Activated CD8-positive, alpha-beta memory T cell treated with anti-CD3 and anti-CD28 coated beads, Interleukin-2, amount 50 U/mL, for 1 hour (primary cell): ENCODE measurements around the gene MT1H.
"Not testable (repeated sequence)": the region's sequence is repeated elsewhere in the genome, so short reads cannot be mapped to it uniquely, and the experiment has no call there.

Source experiments
- DNase-seq: peaks from one replicate; pipeline ENCODE4 v3.0.0-alpha.2; 2020; ENCODE audit errors: extremely low read depth

MT1H gene

DNA sequence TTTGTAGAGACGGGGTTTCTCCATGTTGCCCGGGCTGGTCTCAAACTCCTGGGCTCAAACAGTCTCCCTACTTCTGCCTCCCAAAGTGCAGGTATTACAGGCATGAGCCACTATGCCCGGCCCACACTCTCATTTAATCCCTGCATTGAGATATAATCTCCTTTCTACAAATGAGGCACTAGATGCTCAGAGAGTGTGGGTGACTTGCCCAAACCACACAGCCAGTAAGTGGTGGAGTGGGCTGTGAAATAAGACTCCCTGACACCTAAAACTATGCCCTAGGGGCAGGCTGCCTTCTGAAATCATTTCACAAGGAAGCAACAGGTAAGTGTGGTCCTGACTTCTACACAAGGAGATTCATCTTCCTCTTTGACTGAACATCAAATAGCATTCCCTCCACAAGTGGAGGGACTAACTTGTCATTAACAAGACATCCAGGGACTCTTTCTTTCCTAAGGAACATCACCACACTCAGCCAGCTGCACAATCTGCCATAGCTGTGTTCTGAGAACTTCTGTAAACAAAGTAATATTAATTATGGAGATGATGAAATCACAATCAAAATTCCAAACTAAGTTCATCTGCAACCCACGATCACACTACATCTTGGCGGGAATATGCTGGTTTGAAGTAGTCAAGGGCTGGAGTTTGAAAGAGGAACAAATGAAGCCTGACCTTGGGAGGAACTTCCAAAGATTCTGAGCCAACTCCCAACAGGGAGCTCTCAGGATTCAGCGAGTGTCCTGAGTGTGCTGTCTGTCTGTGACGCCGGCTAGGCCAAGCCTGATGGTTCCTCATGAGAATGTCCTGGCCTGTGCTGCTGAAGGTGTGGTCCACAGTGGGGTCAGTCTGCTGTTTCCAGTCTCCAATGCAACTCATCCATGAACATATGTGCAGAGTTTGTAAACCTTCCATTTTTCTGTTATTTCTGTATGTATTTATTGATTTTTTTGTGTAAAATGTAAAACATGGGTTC is 4.0 kb upstream of the MT1H start:
- DNase-seq: not testable (repeated sequence)

GRCh38 chr16:56667581-56668571 is 1.7 kb upstream of the MT1H start, which contains the start of gene MT1G:
Gene MT1G (minus strand): TSS chr16:56668065. CDS start chr16:56667993, 72 bp downstream.
- DNase-seq: no peak

- no peak for DNase-seq
Observed at GRCh38 chr16:56669840-56670619, 416 bp downstream of the MT1H start.

DNA sequence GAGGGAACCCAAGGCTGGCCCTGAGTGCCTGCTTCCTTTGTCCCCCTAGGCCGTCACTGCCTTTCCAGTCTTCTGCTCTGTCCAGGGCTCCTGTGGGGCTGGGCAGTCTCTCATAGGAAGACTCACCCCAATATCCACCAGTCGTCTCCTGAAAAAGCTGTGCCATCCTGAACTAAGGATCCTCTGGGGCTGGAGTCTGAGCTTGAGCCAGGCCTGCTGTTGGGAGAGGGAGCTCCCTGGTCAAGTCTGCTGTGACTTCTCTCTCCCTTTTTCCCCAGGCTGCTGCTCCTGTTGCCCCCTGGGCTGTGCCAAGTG is 963 bp downstream of the MT1H start:
- no peak for DNase-seq

DNA sequence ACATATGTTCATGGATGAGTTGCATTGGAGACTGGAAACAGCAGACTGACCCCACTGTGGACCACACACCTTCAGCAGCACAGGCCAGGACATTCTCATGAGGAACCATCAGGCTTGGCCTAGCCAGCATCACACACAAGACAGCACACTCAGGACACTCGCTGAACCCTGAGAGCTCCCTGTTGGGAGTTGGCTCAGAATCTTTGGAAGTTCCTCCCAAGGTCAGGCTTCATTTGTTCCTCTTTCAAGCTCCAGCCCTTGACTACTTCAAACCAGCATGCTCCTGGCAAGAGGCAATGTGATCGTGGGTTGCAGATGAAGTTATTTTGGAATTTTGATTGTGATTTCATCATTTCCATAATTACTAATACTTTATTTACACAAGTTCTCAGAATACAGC is 2.1 kb downstream of the MT1H start:
- DNase-seq: not testable (repeated sequence)

- DNase-seq: not testable (repeated sequence)
Observed at GRCh38 chr16:56672171-56672570, 2.6 kb downstream of the MT1H start.

DNA sequence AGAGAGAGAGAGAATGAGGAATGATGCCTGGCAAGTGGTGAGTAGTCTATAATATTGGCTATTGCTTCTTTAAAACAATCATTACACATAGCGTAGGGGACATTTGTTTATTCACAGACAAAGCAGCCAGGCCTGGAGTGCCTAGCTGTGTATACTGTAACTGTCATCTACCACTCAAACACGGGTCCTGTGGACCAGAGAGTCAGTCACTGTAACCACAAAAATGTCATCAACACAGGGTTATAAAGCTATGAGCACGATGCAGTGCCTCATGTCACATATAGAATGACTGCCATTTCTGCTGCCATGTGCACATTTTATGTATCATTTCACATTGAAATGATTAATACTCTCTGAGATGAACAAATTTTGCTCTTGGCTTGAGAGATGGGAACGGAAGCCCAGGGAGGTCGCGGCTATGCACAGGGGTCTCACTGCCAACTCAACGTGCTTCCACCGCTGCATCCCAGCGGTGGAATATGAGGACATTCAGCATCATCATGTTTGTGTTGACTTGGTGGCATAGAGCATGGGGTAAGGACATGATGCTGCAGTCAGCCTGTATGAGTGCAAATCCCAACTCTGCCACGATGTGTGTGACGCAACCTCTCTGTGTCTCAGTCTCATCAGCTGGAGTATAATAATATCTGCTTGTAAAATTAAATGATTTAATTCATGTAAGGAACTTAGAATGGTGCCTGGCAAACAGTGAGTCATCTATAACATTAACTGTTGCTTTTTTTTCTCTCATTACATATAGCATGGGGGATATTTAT is 3.3 kb downstream of the MT1H start:
- DNase-seq: no peak

GRCh38 chr16:56673921-56674320 is 4.3 kb downstream of the MT1H start:
- DNase-seq: no peak

DNA sequence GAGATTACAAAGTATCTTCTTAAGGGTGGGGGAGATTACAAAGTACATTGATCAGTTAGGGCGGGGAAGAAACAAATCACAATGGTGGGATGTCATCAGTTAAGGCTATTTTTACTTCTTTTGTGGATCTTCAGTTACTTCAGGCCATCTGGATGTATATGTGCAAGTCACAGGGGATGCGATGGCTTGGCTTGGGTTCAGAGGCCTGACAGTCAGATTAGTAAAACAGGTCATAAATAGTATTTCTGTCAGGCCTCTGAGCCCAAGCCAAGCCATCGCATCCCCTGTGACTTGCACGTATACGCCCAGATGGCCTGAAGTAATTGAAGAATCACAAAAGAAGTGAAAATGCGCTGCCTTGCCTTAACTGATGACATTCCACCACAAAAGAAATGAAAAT is 5.0 kb downstream of the MT1H start:
- not testable (repeated sequence) for DNase-seq

DNA sequence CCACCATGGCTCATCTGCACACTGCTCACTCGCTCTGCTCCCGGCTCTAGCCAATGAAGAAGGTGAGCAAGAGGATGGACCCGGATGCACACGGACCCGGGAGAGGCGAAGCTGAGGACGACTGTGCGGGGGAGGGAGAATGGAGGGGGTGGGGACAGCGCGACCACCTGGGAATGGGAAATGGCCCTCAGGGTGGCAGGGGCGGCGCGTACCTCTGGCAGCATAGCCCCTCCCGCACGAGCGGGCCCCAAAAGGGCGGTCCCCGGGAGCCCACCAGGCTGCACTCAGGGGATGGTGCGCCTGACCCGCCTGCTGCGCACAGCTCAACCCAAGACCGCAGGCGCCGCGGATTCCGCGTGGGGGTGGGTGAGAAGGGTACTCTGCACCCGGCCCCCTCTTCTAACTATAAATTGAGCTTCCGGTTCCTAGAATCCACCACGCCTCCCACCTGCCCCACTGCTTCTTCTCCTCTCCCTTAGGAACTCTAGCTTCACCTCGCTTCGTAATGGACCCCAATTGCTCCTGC is 6.1 kb downstream of the MT1H start:
- DNase-seq: no peak

- no peak for DNase-seq
Observed at GRCh38 chr16:56677474-56677873, 7.9 kb downstream of the MT1H start.

- DNase-seq: no peak
Observed at GRCh38 chr16:56679078-56679730, 9.6 kb downstream of the MT1H start.

DNA sequence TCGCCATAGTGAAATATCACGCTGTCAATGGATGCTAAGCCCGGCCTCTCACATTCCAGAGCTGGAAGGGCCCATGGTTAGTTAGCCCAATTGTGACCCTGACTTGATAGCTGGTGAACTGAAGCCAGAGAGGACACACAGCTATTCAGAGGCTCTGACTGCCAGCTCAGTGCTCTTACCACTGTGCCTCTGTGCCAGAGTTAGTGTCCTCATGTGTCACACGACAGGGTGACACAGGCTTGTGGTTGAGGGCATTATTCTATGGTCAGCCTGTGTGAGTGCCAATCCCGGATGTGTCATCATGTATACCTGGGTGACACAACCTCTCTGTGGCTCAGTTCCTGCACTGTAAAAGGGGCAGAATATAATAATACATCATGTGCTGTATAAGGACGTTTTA is 10.2 kb downstream of the MT1H start:
- no peak for DNase-seq

DNA sequence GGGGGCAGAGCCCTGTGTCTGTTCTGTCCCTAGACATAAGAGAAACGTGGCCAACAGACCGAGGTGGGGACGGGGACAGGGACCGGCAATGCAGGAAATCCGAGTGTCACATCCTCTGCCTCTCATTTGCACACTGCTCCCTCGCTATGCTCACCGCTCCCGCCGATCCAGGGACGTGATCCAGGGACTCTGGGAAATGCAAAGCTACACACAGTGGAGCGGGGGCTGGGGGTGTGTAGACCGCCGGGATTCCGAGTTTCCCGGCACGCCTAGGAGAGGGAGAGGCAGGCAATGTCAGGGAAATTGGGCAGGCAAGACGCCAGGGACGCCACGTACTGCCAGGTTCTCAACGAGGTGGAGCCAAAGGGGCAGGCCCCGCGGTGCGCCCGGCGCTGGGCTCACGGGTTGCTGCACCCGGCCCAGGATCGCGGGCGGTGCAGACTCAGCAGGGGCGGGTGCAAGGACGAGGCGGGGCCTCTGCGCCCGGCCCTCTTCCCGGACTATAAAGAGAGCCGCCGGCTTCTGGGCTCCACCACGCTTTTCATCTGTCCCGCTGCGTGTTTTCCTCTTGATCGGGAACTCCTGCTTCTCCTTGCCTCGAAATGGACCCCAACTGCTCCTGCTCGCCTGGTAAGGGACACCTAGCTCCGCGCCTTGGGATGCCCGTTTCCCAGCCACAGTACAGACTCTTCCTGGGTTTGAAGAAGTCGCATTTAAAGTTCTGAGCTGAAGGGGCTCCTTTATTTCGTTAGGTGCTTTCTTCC is 12.5 kb downstream of the MT1H start, which contains the start of gene MT1X:
Gene MT1X (plus strand): TSS at position 532 of the 764 bp plus-strand sequence. CDS start 71 bp downstream, at position 603.
- DNase-seq: peak; percentile 69

DNA sequence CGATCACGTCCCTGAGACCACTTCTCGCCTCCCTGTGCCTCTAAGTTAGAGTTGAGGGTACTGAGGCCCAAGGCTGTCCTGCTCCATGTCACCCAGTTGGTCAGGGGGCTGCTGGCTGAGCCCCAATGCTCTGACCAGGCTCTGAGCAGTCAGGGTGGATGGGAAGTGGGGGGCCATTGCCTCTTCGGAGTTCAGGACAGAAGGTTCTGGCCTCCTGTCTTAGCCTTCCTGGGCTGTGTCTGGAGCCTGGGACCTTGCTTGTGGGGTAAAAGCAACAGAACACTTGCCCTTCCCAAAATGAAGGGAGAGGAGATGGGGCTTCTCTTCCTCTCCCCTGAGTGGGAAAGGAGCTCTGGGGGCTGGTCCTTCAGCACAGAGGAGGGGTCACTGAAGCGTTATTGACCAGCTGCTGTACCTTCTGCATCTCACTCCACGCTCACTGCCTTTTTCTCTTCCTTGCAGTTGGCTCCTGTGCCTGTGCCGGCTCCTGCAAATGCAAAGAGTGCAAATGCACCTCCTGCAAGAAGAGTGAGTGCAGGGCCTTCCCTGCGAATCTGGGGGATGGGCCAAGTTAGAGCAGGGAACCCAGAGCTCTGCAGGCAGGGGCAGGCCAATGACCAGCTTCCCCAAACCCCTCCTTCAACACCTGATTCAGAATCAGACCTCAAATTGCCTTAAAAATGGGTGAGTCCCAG is 13.2 kb downstream of the MT1H start:
- DNase-seq: no peak

DNA sequence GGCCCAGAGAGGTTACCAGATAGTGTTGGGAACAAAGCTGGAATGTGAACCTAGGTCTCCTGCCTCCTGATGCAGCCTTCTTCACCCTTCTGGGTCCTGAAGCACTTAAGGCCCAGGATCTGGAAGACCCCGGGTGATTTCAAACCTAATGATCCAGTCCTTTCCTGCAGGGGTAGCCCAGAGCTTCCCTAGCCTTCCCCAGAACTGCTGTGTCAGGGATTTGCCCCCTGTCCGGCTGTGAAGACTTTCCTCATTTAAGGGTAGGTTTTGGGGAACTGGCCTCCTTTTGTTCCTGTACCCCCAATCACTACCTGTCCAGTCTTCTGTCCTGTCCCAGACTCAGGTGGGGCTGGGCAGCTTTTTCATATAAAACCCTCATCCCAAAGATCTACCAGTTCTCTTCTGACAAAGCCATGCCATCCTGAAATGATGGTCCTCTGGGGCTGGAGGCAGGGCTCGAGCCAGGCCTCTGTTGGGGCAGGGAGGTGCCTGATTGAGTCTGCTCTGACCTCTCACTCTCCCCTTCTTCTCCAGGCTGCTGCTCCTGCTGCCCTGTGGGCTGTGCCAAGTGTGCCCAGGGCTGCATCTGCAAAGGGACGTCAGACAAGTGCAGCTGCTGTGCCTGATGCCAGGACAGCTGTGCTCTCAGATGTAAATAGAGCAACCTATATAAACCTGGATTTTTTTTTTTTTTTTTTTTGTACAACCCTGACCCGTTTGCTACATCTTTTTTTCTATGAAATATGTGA is 14.0 kb downstream of the MT1H start:
- DNase-seq: no peak

DNA sequence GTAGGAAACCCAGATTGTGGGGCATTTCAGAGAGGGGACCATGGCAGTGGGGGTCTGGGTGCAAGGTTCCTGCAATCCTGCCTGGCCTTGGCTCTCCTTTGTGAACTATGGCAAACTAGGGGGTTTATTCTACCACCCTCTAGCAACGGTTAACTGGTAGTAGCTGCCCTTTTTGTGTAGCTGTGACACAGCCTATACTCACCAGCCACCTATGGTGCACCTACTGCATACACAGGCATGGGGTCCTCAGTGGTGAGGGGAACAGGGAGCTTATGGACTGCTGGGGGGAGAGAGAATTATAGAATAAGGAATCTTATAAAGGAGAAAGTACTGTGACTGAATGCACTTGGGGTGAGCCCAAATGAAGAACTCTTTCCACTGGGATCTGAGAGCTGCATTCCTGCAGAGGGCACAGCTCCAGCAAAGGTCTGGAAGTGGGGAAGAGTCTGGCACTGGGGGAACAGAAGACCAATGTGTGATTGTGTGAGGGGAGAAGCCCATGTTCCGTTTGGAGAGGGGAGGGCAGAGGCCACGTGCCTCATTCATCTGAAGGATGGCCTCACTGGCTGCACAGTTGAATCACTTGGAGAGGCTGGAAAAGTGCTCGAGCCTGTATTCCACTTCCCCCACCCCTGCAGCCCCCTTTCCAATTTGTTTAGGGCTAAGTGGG is 14.8 kb downstream of the MT1H start:
- no peak for DNase-seq
